HCT116 (cell line): ENCODE measurements around the gene NKIRAS2. TPM values are rescaled to one million over a fixed set of nuclear protein-coding genes. Genes with fewer than 3 reads are reported as not detected.

ENCODE experiments used
- ATAC-seq: fragments of 200-7000 bp; cut with Tn5 transposase; 2 replicates; pipeline ENCODE4 v1.9.1; 2020; ENCODE audit warnings: mild to moderate bottlenecking, moderate library complexity
- BruUV-seq: library from RNA; stranded (reverse); fragments of 400-500 nt; replicated peaks from 2 replicates; lab custom pipeline; 2021; lab: Mats Ljungman, UMichigan
- CTCF ChIA-PET: fragments of 300-600 bp; sonication (Branson Sonifier 250); formaldehyde crosslinking; loops from one replicate; lab custom pipeline; 2021; ENCODE audit warnings: antibody characterized with exemption; lab: Charles Lee
- POLR2A ChIA-PET: fragments of 300-600, 350-600 bp; sonication (Branson Sonifier 250); formaldehyde crosslinking; loops from one replicate; lab custom pipeline; 2021; ENCODE audit warnings: antibody characterized with exemption; lab: Charles Lee
- RAD21 ChIA-PET, 2 experiments: fragments of 300-600 bp; sonication (Branson Sonifier 250); formaldehyde crosslinking; loops; one replicate each; lab custom pipeline; 2023; ENCODE audit warnings: low total read pairs in 2 of 2; ENCODE audit not compliant: uncharacterized antibody in 2 of 2, unreplicated experiment in 2 of 2, low non-redundant PET in 1 of 2; lab: Charles Lee
- DNase-seq: peaks from one replicate; pipeline ENCODE4 v3.0.0-alpha.2; 2010; ENCODE audit warnings: low read depth, low spot score
- H2AFZ ChIP-seq: fragments of 200-600 bp; shearing (Covaris generic), sonication (generic); 2 replicates; pipeline ENCODE4 v1.6.1; 2017; ENCODE audit warnings: low read depth, mixed run types, mixed read lengths, antibody characterized with exemption, low read length; ENCODE audit not compliant: poor library complexity, severe bottlenecking
- H3K27ac ChIP-seq: 2 replicates; pipeline ENCODE4 v1.5.1; 2012; ENCODE audit warnings: low read depth, low read length
- H3K27me3 ChIP-seq: fragments of 200-600 bp; sonication (generic); 2 replicates; pipeline ENCODE4 v1.6.1; 2016; ENCODE audit warnings: mixed run types, low read length, mixed read lengths; ENCODE audit not compliant: insufficient read depth
- H3K36me3 ChIP-seq, 2 experiments: fragments of 200-500 bp in 1 of 2; fragments of 200-600 bp in 1 of 2; sonication (Bioruptor generic) in 1 of 2; sonication (generic) in 1 of 2; 2 replicates each; pipeline versions ENCODE4 v1.5.1 to v1.6.1; 2014 to 2016; ENCODE audit warnings: low read length in 2 of 2, inconsistent platforms in 1 of 2, mixed read lengths in 1 of 2, mixed run types in 1 of 2; ENCODE audit not compliant: insufficient read depth in 2 of 2, control insufficient read depth in 1 of 2
- H3K4me1 ChIP-seq, 2 experiments: fragments of 200-600 bp in 1 of 2; sonication (generic) in 1 of 2; 2 replicates each; pipeline versions ENCODE4 v1.5.1 to v1.6.1; 2012 to 2017; ENCODE audit warnings: low read length in 2 of 2, inconsistent platforms in 1 of 2, mild to moderate bottlenecking in 1 of 2, mixed read lengths in 1 of 2, mixed run types in 1 of 2, moderate library complexity in 1 of 2; ENCODE audit not compliant: insufficient read depth in 2 of 2, control insufficient read depth in 1 of 2
- H3K4me2 ChIP-seq: fragments of 200-600 bp; sonication (generic); 2 replicates; pipeline ENCODE4 v1.6.1; 2017; ENCODE audit warnings: mixed run types, low read length, mixed read lengths
- H3K4me3 ChIP-seq, 2 experiments: fragments of 200-600 bp in 1 of 2; sonication (generic) in 1 of 2; replicated peaks in 1 of 2; 2 replicates each; pipeline ENCODE4 v1.5.1; 2011 to 2016; ENCODE audit warnings: low read length in 2 of 2, control low read depth in 1 of 2, low read depth in 1 of 2, mild to moderate bottlenecking in 1 of 2, mixed read lengths in 1 of 2, mixed run types in 1 of 2
- H3K79me2 ChIP-seq: fragments of 200-600 bp; sonication (generic); 2 replicates; pipeline ENCODE4 v1.6.1; 2017; ENCODE audit warnings: mild to moderate bottlenecking, mixed run types, low read length, moderate library complexity, mixed read lengths; ENCODE audit not compliant: insufficient read depth
- H3K9ac ChIP-seq: fragments of 200-600 bp; sonication (generic); 2 replicates; pipeline ENCODE4 v1.6.1; 2016; ENCODE audit warnings: low read length, mixed read lengths
- H3K9me2 ChIP-seq: fragments of 200-600 bp; sonication (generic), shearing (Covaris generic); 2 replicates; pipeline ENCODE4 v1.6.1; 2017; ENCODE audit warnings: mixed run types, mild to moderate bottlenecking, moderate library complexity; ENCODE audit not compliant: insufficient read depth
- H3K9me3 ChIP-seq, 2 experiments: fragments of 200-500 bp in 1 of 2; fragments of 200-600 bp in 1 of 2; sonication (Bioruptor generic) in 1 of 2; sonication (generic) in 1 of 2; 2 replicates each; pipeline ENCODE4 v1.6.1; 2014 to 2017; ENCODE audit warnings: low read length in 2 of 2, mixed read lengths in 2 of 2, inconsistent platforms in 1 of 2, low read depth in 1 of 2, mild to moderate bottlenecking in 1 of 2, mixed run types in 1 of 2, moderate library complexity in 1 of 2; ENCODE audit not compliant: control insufficient read depth in 1 of 2, insufficient read depth in 1 of 2
- H4K20me1 ChIP-seq: fragments of 200-600 bp; sonication (generic), shearing (Covaris generic); 2 replicates; pipeline ENCODE4 v1.6.1; 2017; ENCODE audit warnings: mixed run types, mild to moderate bottlenecking, moderate library complexity; ENCODE audit not compliant: insufficient read depth
- EZH2 ChIP-seq: fragments of 200-600 bp; sonication (generic); IDR thresholded peaks from 2 replicates; pipeline ENCODE4 v1.6.1; 2017; ENCODE audit warnings: antibody characterized with exemption, mixed run types
- JUND ChIP-seq: IDR thresholded peaks from 2 replicates; pipeline ENCODE4 v1.6.1; 2012
- TCF7L2 ChIP-seq: IDR thresholded peaks from 2 replicates; pipeline ENCODE4 v1.7.0; 2011; ENCODE audit warnings: borderline replicate concordance, inconsistent platforms; ENCODE audit not compliant: insufficient read depth, insufficient read length; ENCODE audit errors: extremely low read depth
- YY1 ChIP-seq: IDR thresholded peaks from 2 replicates; pipeline ENCODE4 v1.6.1; 2011; ENCODE audit warnings: low read length, low read depth, moderate library complexity, mild to moderate bottlenecking; ENCODE audit not compliant: insufficient replicate concordance; ENCODE audit errors: extremely low read depth
- ZFX ChIP-seq: fragments of 450-650 bp; IDR thresholded peaks from 2 replicates; pipeline ENCODE4 v1.6.1; 2017
- intact Hi-C: fragments of 100-400 bp; cut with micrococcal nuclease; formaldehyde crosslinking; loops from 2 replicates; pipeline ENCODE4 v1.10.0; 2022
- total RNA-seq: library from RNA; stranded (reverse); gene quantifications from one replicate; pipeline ENCODE4 v1.2.1, GENCODE V29; 2021; ENCODE audit not compliant: unreplicated experiment
- TF ChIP-seq, protein P1 (sequence below): IDR thresholded peaks from 2 replicates; pipeline ENCODE4 v1.6.1; 2012

Gene NKIRAS2
- total RNA-seq, 1 experiment from 2014 or later = 26.4 TPM

DNA sequence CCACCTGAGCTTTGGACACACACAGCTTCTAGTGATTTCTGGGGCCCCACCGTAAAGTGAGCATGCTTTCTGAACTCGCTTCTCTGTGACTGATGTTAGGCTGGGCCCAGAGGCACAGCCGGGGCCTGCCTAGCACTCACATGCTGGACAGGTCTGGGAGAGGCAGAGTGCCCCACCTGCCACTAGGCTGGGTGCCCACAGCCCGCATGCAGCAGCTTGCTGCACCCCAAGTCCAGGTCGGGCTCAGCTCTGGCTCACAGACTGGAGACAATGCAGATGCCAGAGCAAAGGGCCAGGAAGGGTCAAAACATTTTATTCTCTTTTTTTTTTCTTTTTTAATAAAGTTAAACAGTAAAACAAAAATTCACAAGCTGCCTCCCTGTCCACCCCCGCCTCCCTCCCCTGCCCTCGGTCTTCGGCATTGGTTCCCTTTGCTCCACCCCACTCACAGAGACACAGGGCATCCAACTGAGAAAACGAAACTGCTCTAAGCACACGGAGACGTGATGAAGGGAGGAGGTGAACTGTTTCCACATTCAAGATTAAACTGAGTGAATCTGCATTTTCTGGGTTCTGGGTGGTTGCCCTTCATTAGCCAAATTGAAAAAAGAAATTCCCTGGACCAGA lies 43.6 kb upstream of the NKIRAS2 start:
- ChIA-PET CTCF (no interaction called here), RAD21 (no interaction called here), POLR2A (no interaction called here)
- intact Hi-C loops = no loop called here
- no peak for ATAC-seq
- H3K9me2 ChIP-seq = no peaks in the 10 kb centered on the region
- no peak overlapping the region for H3K27ac ChIP-seq
- DNase-seq = no peak
- no peaks in the 10 kb centered on the region for H4K20me1 ChIP-seq
- no peak overlapping the region for H3K9ac ChIP-seq
- H3K79me2 ChIP-seq = no peaks in the 10 kb centered on the region
- TF ChIP-seq ZFX (no peak), YY1 (no peak), JUND (no peak), EZH2 (no peak)
- H3K36me3 ChIP-seq = peaks cover 42 to 45% of the 10 kb centered on the region in 2 experiments; a peak in 3 of 4 replicates
- no peak overlapping the region for H3K4me2 ChIP-seq
- H3K4me1 ChIP-seq = 0 out of 4 replicates have a peak, but pooled peaks cover 0 to 2% of the 10 kb centered on the region in 2 experiments
- no peak overlapping the region for H3K4me3 ChIP-seq
- H2AFZ ChIP-seq = no peak overlapping the region
- no peaks in the 10 kb centered on the region for H3K27me3 ChIP-seq
- no TSS peak for BruUV-seq
- no peaks in the 10 kb centered on the region for H3K9me3 ChIP-seq

DNA sequence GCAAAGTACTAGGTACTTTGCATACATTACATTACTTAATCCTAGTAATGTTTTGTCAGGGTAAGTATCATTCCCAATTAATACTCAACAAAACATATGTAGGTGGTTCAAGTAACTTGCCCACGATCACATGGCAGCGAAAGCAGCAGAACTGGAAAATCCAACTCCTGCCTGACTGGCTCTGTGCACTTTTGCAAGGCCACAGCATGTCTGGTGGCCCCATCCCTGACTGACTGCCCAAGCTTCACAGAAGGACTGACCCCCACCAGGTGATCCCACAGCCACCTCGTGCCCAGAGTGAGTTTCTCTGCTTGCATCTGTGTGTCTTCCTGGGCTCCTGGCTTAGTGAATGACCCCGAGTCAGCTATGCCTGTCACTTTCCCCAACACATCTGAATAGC lies 41.9 kb upstream of the NKIRAS2 start:
- no peak for TF ChIP-seq YY1
- no peak for TF ChIP-seq TCF7L2
- TF ChIP-seq, protein P1, sequence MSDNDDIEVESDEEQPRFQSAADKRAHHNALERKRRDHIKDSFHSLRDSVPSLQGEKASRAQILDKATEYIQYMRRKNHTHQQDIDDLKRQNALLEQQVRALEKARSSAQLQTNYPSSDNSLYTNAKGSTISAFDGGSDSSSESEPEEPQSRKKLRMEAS = no peak
- Histone ChIP-seq H3K4me1 (0 out of 4 replicates have a peak, but pooled peaks cover 0 to 2% of the 10 kb centered on the region in 2 experiments), H3K27me3 (no peaks in the 10 kb centered on the region), H3K9me3 (no peaks in the 10 kb centered on the region), H3K4me3 (no peak overlapping the region), H3K27ac (no peak overlapping the region), H3K36me3 (peaks cover 45% of the 10 kb centered on the region in 2 experiments), H3K79me2 (no peaks in the 10 kb centered on the region), H4K20me1 (no peaks in the 10 kb centered on the region), H3K9me2 (no peaks in the 10 kb centered on the region), H2AFZ (no peak overlapping the region), H3K4me2 (no peak overlapping the region), H3K9ac (no peak overlapping the region)
- intact Hi-C loops = no loop called here
- BruUV-seq = no TSS peak
- ATAC-seq = no peak
- ChIA-PET POLR2A (no interaction called here), RAD21 (no interaction called here), CTCF (no interaction called here)
- DNase-seq = no peak
